Measurements from ENCODE around the gene VANGL2. TPM values are rescaled to one million over a fixed set of nuclear protein-coding genes. Genes with fewer than 3 reads are reported as not detected.

Gene VANGL2
- total and polyA plus RNA-seq, 2 of the 8 experiments (the other 6 are each of a cell fraction or from before 2014, with no cell fraction given), result 62.5 to 118 TPM

- TF ChIP-seq CHD7 (IDR thresholded peaks at IDR 0.05; ENCODE audit: insufficient replicate concordance, low read length), result no peak
These were observed 64.8 kb downstream of the VANGL2 start (continued) for GRCh38 chr1:160465123-160465522.
